ENCODE results near the gene LHX3.

DNA sequence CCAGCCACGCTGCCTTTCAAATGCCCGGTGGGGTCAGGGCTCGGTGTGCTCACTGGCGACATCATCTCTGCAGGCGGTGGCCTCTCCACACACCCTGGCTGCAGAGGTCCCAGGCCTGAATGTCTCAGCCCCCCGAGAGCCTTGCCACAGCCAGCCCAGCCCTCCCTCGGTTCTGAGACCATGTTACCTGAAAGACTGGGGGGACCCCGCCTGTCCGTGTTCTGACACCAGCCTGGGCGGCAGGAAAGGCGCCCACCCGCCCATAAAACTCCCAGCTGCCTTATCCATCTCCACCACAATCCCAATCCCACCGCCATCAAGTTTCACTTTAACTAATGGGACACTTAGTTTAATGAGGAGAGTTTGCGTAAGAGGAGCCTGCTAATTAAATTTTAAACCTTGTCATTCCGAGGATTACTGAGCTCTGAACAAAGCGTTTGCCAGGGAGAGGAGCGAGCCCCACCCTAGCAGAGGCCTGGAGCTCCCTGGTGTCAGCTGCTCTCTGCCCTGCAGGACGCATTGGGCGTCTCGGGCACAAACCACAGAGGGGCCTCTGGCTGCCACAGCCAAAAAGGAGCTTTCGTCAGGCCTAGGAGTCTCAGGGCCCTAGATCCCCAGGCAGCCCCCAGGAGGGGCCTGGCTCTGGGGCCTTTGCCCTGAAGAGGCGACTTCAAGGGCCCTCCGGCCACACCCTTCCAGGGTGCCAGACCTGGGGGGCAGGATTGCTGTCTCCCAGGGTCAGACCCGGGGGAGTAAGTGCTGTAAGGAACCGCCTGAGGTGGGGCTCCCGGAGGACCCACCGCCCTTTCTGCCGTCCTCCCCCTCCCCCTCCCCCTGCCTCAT, 15.3 kb downstream of the LHX3 start:
- TF ChIP-seq, protein P1, sequence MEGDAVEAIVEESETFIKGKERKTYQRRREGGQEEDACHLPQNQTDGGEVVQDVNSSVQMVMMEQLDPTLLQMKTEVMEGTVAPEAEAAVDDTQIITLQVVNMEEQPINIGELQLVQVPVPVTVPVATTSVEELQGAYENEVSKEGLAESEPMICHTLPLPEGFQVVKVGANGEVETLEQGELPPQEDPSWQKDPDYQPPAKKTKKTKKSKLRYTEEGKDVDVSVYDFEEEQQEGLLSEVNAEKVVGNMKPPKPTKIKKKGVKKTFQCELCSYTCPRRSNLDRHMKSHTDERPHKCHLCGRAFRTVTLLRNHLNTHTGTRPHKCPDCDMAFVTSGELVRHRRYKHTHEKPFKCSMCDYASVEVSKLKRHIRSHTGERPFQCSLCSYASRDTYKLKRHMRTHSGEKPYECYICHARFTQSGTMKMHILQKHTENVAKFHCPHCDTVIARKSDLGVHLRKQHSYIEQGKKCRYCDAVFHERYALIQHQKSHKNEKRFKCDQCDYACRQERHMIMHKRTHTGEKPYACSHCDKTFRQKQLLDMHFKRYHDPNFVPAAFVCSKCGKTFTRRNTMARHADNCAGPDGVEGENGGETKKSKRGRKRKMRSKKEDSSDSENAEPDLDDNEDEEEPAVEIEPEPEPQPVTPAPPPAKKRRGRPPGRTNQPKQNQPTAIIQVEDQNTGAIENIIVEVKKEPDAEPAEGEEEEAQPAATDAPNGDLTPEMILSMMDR (IDR thresholded peaks at IDR 0.05) = no peak
- TF ChIP-seq POLR2AphosphoS5 (IDR thresholded peaks at IDR 0.05) = no peak

Data from prostate gland (tissue), 2 donors.